Measurements from ENCODE around the gene KITLG.

The KITLG gene

DNA sequence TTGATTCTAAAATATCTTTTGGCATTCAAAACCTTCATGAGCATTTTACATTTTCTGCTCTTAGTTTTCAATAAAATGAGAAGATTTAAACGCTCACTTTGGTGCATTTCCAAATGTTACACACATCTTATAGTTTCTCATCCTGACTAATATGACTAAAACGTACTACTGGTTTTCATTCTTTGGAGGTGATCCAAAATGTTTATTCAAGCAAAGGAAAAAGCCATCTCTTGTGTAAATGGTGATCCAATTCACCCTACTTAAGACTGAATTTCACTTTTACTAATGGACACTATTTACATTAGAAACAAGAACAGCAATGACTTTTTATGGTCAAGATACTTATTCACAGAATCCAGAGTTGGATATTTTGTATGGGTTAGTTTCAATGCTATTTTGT is 86.6 kb downstream of the KITLG start:
- H3K4me3 ChIP-seq (ENCODE audit: low read depth, low read length) = no peak overlapping the region
- H3K36me3 ChIP-seq = no peaks in the 10 kb centered on the region
- no peak for DNase-seq
- no peaks in the 10 kb centered on the region for H3K9me3 ChIP-seq
- no peaks in the 10 kb centered on the region for H3K27me3 ChIP-seq
- TF ChIP-seq, protein P1, sequence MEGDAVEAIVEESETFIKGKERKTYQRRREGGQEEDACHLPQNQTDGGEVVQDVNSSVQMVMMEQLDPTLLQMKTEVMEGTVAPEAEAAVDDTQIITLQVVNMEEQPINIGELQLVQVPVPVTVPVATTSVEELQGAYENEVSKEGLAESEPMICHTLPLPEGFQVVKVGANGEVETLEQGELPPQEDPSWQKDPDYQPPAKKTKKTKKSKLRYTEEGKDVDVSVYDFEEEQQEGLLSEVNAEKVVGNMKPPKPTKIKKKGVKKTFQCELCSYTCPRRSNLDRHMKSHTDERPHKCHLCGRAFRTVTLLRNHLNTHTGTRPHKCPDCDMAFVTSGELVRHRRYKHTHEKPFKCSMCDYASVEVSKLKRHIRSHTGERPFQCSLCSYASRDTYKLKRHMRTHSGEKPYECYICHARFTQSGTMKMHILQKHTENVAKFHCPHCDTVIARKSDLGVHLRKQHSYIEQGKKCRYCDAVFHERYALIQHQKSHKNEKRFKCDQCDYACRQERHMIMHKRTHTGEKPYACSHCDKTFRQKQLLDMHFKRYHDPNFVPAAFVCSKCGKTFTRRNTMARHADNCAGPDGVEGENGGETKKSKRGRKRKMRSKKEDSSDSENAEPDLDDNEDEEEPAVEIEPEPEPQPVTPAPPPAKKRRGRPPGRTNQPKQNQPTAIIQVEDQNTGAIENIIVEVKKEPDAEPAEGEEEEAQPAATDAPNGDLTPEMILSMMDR (IDR thresholded peaks at IDR 0.05; ENCODE audit: low read depth, low read length) = no peak
- no peaks in the 10 kb centered on the region for H3K4me1 ChIP-seq

DNA sequence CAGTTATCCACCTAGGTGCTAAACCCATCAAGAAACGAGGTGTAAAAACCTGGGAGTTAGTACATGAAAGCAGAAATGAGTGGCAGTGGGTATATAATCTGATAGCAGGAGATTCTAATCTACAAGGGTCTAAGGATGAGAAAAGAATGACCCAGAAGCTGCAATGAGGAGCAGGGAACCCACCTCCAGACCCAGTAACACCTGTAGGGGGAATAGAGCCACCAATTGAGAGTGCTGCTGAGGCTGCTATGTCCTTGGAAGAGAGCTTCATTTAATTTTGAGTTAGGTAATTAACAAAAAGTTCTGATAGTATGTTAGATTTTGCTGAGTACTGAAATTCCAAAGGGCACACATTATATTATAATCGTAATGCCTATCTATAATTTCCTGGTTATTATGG is 89.8 kb downstream of the KITLG start:
- DNase-seq = no peak
- H3K9me3 ChIP-seq = no peaks in the 10 kb centered on the region
- H3K4me3 ChIP-seq (ENCODE audit: low read depth, low read length) = no peak overlapping the region
- H3K27me3 ChIP-seq = no peaks in the 10 kb centered on the region
- TF ChIP-seq, protein P1 (IDR thresholded peaks at IDR 0.05; ENCODE audit: low read depth, low read length) = no peak
- no peaks in the 10 kb centered on the region for H3K36me3 ChIP-seq
- H3K4me1 ChIP-seq = no peaks in the 10 kb centered on the region

DNA sequence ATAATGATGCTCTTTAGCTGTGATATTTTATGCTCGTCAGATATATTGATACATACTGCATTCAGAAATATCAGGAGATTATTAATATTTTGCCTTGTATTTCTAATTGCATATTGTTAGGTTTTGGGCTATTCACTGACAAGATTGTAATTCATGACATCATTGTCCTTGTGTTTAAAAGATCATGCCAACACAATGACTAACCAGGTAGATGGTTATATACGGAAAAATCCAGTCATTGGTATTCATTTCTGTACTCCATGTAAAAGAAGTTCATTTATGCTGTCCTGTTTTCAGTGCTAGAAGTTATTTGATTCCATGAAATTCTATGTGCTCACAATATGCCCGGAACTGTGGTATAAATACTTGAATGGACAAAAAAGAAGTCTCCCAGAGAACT is 107.5 kb downstream of the KITLG start:
- DNase-seq = no peak
- Histone ChIP-seq H3K27me3 (no peaks in the 10 kb centered on the region), H3K4me1 (no peaks in the 10 kb centered on the region), H3K36me3 (no peaks in the 10 kb centered on the region), H3K9me3 (no peaks in the 10 kb centered on the region), H3K4me3 (ENCODE audit: low read depth, low read length) (no peak overlapping the region)
- TF ChIP-seq, protein P1 (IDR thresholded peaks at IDR 0.05; ENCODE audit: low read depth, low read length) = no peak

DNA sequence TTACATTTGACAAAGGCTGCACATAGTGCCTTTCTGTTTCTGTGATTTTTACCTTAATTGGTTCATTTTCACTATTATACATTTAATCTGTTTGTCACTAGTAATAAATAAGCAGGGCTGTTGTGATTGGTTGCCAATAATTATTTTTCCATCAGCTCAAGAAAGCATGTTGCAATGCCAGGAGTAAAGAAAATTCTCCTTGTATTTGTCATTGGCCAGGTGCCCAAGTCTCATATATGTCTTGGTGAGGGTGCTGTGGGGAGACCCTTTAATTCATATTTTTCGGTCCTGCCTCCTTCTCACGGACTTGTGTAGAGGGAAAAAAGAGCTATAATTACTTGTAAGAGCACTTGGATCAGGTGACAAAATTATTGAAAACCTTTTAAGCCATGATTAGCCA is 108.0 kb downstream of the KITLG start:
- DNase-seq = no peak
- TF ChIP-seq, protein P1 (IDR thresholded peaks at IDR 0.05; ENCODE audit: low read depth, low read length) = no peak
- H3K9me3 ChIP-seq = no peaks in the 10 kb centered on the region

DNA sequence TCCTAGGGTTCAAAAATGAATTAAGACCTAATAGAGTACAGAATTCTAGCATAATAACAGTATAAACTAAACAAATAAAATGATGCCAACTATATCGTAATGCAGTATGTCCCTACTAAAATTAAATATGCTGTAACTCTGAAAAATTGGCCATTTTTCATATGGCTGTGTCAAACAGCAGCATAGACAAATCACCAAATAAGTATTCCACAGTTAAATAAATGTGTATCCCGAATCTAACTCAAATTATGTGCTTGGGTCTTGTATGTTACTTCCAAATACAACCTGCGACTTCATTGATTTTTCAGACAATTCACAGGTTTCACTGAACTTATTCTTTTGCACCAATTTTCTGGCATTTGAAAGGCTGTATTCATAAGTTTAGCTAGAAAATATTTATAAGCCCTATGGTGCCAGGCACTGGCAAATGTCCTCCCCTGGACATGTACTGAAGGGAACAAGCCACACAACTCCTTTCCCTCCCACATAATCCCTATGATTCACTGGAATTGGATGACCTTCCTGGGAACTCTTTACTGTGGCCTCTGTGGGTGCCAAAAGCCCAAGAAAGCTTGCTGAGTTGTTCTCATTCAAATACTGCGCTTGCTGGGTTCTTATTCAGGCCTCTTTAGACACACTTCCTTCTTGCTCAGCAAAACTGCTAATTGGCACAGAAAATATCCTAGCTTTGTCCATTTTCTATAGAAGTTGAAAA is 108.8 kb downstream of the KITLG start:
- Histone ChIP-seq H3K27me3 (no peaks in the 10 kb centered on the region), H3K36me3 (no peaks in the 10 kb centered on the region), H3K9me3 (no peaks in the 10 kb centered on the region), H3K4me1 (no peaks in the 10 kb centered on the region), H3K4me3 (ENCODE audit: low read depth, low read length) (no peak overlapping the region)
- TF ChIP-seq, protein P1 (IDR thresholded peaks at IDR 0.05; ENCODE audit: low read depth, low read length) = no peak
- no peak for DNase-seq

More for the DNA sequence above, 108.0 kb downstream of the KITLG start:
- Histone ChIP-seq H3K27me3 (no peaks in the 10 kb centered on the region), H3K4me1 (no peaks in the 10 kb centered on the region), H3K4me3 (ENCODE audit: low read depth, low read length) (no peak overlapping the region), H3K36me3 (no peaks in the 10 kb centered on the region)

DNA sequence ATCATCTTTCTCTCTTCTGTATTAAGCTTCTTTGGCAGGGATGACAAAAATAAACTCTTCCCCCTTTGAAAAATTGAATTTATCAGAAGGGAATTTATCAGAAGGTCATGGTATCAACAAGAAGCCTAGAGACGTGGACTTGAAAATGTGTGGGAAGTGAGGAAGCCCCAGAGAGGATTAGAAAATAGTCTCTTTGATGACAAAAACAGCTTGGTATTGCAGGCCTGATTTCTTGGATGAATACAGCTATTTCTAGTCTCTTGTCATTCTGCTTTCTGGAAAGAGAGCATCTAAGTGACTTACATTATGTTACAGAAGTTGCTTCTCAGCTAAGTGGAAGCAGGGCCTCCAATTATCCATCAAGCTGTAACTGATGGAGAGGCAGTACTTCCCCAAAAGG is 111.1 kb downstream of the KITLG start:
- H3K4me3 ChIP-seq (ENCODE audit: low read depth, low read length) = no peak overlapping the region
- TF ChIP-seq, protein P1 (IDR thresholded peaks at IDR 0.05; ENCODE audit: low read depth, low read length) = no peak
- H3K9me3 ChIP-seq = no peaks in the 10 kb centered on the region
- no peaks in the 10 kb centered on the region for H3K27me3 ChIP-seq
- no peaks in the 10 kb centered on the region for H3K4me1 ChIP-seq
- DNase-seq = no peak
- H3K36me3 ChIP-seq = no peaks in the 10 kb centered on the region

Measured in BE2C (cell line).